Hematopoietic multipotent progenitor cell treated with erythropoietin and hydrocortisone succinate and interleukin-3 and kit ligand, for 15 days (in vitro differentiated cells): ENCODE results near the gene VWF.
"Not testable (repeated sequence)": the region's sequence is repeated elsewhere in the genome, so short reads cannot be mapped to it uniquely, and the experiment has no call there.

Source experiments
- DNase-seq: peaks from one replicate; pipeline ENCODE4 v3.0.0-alpha.2; 2015; ENCODE audit warnings: low spot score

VWF gene

GRCh38 chr12:6124411-6125309 is at the start of gene VWF:
Gene VWF (minus strand): TSS chr12:6124670. CDS start chr12:6123196, 1,474 bp downstream.
- no peak for DNase-seq

- no peak for DNase-seq
These were observed 48.4 kb upstream of the VWF start for GRCh38 chr12:6172862-6173261.

GRCh38 chr12:6172086-6172485 is 47.6 kb upstream of the VWF start:
- DNase-seq = no peak

- no peak for DNase-seq
These were observed 47.0 kb upstream of the VWF start for GRCh38 chr12:6171409-6172015.

- no peak for DNase-seq
These were observed 43.1 kb upstream of the VWF start for GRCh38 chr12:6167327-6168280.

- no peak for DNase-seq
These were observed 42.3 kb upstream of the VWF start for GRCh38 chr12:6166808-6167207.

GRCh38 chr12:6165395-6165794 is 40.9 kb upstream of the VWF start:
- DNase-seq = no peak

GRCh38 chr12:6163416-6164060 is 39.1 kb upstream of the VWF start:
- no peak for DNase-seq

GRCh38 chr12:6161124-6161882 is 36.8 kb upstream of the VWF start:
- no peak for DNase-seq

GRCh38 chr12:6160049-6160649 is 35.7 kb upstream of the VWF start:
- DNase-seq = not testable (repeated sequence)

- DNase-seq = not testable (repeated sequence)
These were observed 34.9 kb upstream of the VWF start for GRCh38 chr12:6159166-6160011.

- no peak for DNase-seq
These were observed 34.3 kb upstream of the VWF start for GRCh38 chr12:6158749-6159148.

GRCh38 chr12:6158255-6158654 is 33.8 kb upstream of the VWF start:
- no peak for DNase-seq

GRCh38 chr12:6157482-6157881 is 33.0 kb upstream of the VWF start:
- DNase-seq = no peak

GRCh38 chr12:6154730-6155459 is 30.4 kb upstream of the VWF start:
- DNase-seq = no peak

- DNase-seq = not testable (repeated sequence)
These were observed 24.3 kb upstream of the VWF start for GRCh38 chr12:6148722-6149121.

GRCh38 chr12:6148061-6148460 is 23.6 kb upstream of the VWF start:
- DNase-seq = no peak

GRCh38 chr12:6146951-6147350 is 22.5 kb upstream of the VWF start:
- DNase-seq = no peak

- no peak for DNase-seq
These were observed 22.0 kb upstream of the VWF start for GRCh38 chr12:6146509-6146908.
